ENCODE results near the gene CCDC61. TPM values are rescaled to one million over a fixed set of nuclear protein-coding genes. Genes with fewer than 3 reads are reported as not detected.

The CCDC61 gene
- total RNA-seq, 1 experiment from 2014 or later = 6.3 TPM

- no peak overlapping the region for H3K4me3 ChIP-seq (ENCODE audit: low read length)
- H3K27ac ChIP-seq (ENCODE audit: low read length) = no peak overlapping the region
- no peaks in the 10 kb centered on the region for H3K9me2 ChIP-seq (replicated peaks; ENCODE audit: low read length)
- ChIA-PET POLR2A (ENCODE audit: unreplicated experiment) (no interaction called here), CTCF (interaction anchor here (0.6 kb wide), 1 partner anchor 24 kb away, joined by 6 read pairs; no protein-coding TSS in a partner anchor)
- H3K4me2 ChIP-seq (ENCODE audit: low read length) = no peak overlapping the region
- no TSS peak for BruUV-seq (replicated peaks)
- no peaks in the 10 kb centered on the region for H3F3A ChIP-seq (ENCODE audit: low read length, unreplicated experiment)
- no peaks in the 10 kb centered on the region for H3K36me3 ChIP-seq (ENCODE audit: low read depth, low read length)
- no peaks in the 10 kb centered on the region for H4K20me1 ChIP-seq (ENCODE audit: low read length)
- no peaks in the 10 kb centered on the region for H3K27me3 ChIP-seq (ENCODE audit: low read length)
- intact Hi-C loops (cut with micrococcal nuclease) = no loop called here
- ATAC-seq = no peak
- no peak for TF ChIP-seq EZH2phosphoT487 (IDR thresholded peaks at IDR 0.05; ENCODE audit: borderline replicate concordance, low read length)
- no peak overlapping the region for H2AFZ ChIP-seq (ENCODE audit: low read length)
- H3K4me1 ChIP-seq (ENCODE audit: insufficient read depth, low read length) = no peaks in the 10 kb centered on the region; the same call in 1 of the 2 replicates
- no peaks in the 10 kb centered on the region for H3K9me3 ChIP-seq (ENCODE audit: low read length)
- no peak overlapping the region for H3K9ac ChIP-seq (ENCODE audit: low read length)
- no peak for DNase-seq
- no peaks in the 10 kb centered on the region for H3K79me2 ChIP-seq (ENCODE audit: low read length)
Measured at GRCh38 chr19:45969676-45970075, 25.6 kb upstream of the CCDC61 start.

GRCh38 chr19:45971260-45971902 lies 23.9 kb upstream of the CCDC61 start:
- Histone ChIP-seq H3K4me3 (ENCODE audit: low read length) (no peak overlapping the region), H3K27ac (ENCODE audit: low read length) (no peak overlapping the region), H3K4me2 (ENCODE audit: low read length) (no peak overlapping the region), H3K9ac (ENCODE audit: low read length) (no peak overlapping the region), H3K4me1 (ENCODE audit: insufficient read depth, low read length) (no peaks in the 10 kb centered on the region; the same call in 1 of the 2 replicates), H3K27me3 (ENCODE audit: low read length) (no peaks in the 10 kb centered on the region), H2AFZ (ENCODE audit: low read length) (no peak overlapping the region), H3K9me2 (replicated peaks; ENCODE audit: low read length) (no peaks in the 10 kb centered on the region), H3K79me2 (ENCODE audit: low read length) (no peaks in the 10 kb centered on the region), H3F3A (ENCODE audit: low read length, unreplicated experiment) (no peaks in the 10 kb centered on the region), H3K36me3 (ENCODE audit: low read depth, low read length) (no peaks in the 10 kb centered on the region), H4K20me1 (ENCODE audit: low read length) (no peaks in the 10 kb centered on the region), H3K9me3 (ENCODE audit: low read length) (no peaks in the 10 kb centered on the region)
- TF ChIP-seq CTCF (conservative IDR thresholded peaks at IDR 0.05; ENCODE audit: low read depth, low read length) (no peak), EZH2phosphoT487 (IDR thresholded peaks at IDR 0.05; ENCODE audit: borderline replicate concordance, low read length) (no peak), EZH2 (IDR thresholded peaks at IDR 0.05; ENCODE audit: low read length, unreplicated experiment) (no peak)
- no TSS peak for BruUV-seq (replicated peaks)
- ATAC-seq = no peak
- intact Hi-C loops (cut with micrococcal nuclease) = no loop called here
- CTCF ChIA-PET = no interaction called here
- no peak for DNase-seq
- POLR2A ChIA-PET (ENCODE audit: unreplicated experiment) = no interaction called here

GRCh38 chr19:45972081-45972946 lies 23.0 kb upstream of the CCDC61 start:
- TF ChIP-seq EZH2phosphoT487 (IDR thresholded peaks at IDR 0.05; ENCODE audit: borderline replicate concordance, low read length) (no peak), EZH2 (IDR thresholded peaks at IDR 0.05; ENCODE audit: low read length, unreplicated experiment) (no peak), CTCF (conservative IDR thresholded peaks at IDR 0.05; ENCODE audit: low read depth, low read length) (no peak)
- BruUV-seq (replicated peaks) = no TSS peak
- peak; percentile 31; the same call in 1 of the 2 replicates for ATAC-seq

More at GRCh38 chr19:45972081-45972946, 23.0 kb upstream of the CCDC61 start:
- Histone ChIP-seq H3K4me2 (ENCODE audit: low read length) (no peak overlapping the region), H4K20me1 (ENCODE audit: low read length) (no peaks in the 10 kb centered on the region), H3K27me3 (ENCODE audit: low read length) (no peaks in the 10 kb centered on the region), H3K9me3 (ENCODE audit: low read length) (no peaks in the 10 kb centered on the region), H3K79me2 (ENCODE audit: low read length) (no peaks in the 10 kb centered on the region), H3K9ac (ENCODE audit: low read length) (no peak overlapping the region), H3K9me2 (replicated peaks; ENCODE audit: low read length) (no peaks in the 10 kb centered on the region), H3K4me3 (ENCODE audit: low read length) (no peak overlapping the region), H2AFZ (ENCODE audit: low read length) (no peak overlapping the region), H3F3A (ENCODE audit: low read length, unreplicated experiment) (no peaks in the 10 kb centered on the region), H3K27ac (ENCODE audit: low read length) (no peak overlapping the region), H3K36me3 (ENCODE audit: low read depth, low read length) (no peaks in the 10 kb centered on the region), H3K4me1 (ENCODE audit: insufficient read depth, low read length) (no peaks in the 10 kb centered on the region; the same call in 1 of the 2 replicates)
- CTCF ChIA-PET = no interaction called here
- POLR2A ChIA-PET (ENCODE audit: unreplicated experiment) = no interaction called here
- intact Hi-C loops (cut with micrococcal nuclease) = no loop called here
- DNase-seq = no peak

All from PC-3 (cell line).